Esophagus squamous epithelium (tissue), 4 donors: ENCODE data around the gene GRIK2.

Experiments used
- CTCF ChIP-seq, 6 experiments: fragments of 450-650 bp in 4 of 6; fragments of 200-600 bp in 2 of 6; sonication (generic) in 2 of 6; IDR thresholded peaks; one replicate each; pipeline ENCODE4 v1.5.1; 2016 to 2019; ENCODE audit warnings: antibody characterized with exemption in 6 of 6, mild to moderate bottlenecking in 4 of 6, moderate library complexity in 4 of 6
- POLR2A ChIP-seq, 4 donors: fragments of 450-650 bp; IDR thresholded peaks; one replicate each; pipeline ENCODE4 v1.6.1; 2017; ENCODE audit warnings: antibody characterized with exemption in 4 of 4, mild to moderate bottlenecking in 4 of 4, moderate library complexity in 3 of 4

GRCh38 chr6:101706576-101706975, 313.1 kb downstream of the GRIK2 start:
- TF ChIP-seq POLR2A (IDR thresholded peaks at IDR 0.05) (no peak), CTCF (IDR thresholded peaks at IDR 0.05) (no peak)
